Head of caudate nucleus (tissue), 42 donors: ENCODE results near the gene C19orf73.
A peak's percentile ranks its signal among the peaks of the same experiment; 100 is the strongest.
"Not testable (repeated sequence)": the region's sequence is repeated elsewhere in the genome, so short reads cannot be mapped to it uniquely, and the experiment has no call there.

Experiments
- DNase-seq, 42 donors: peaks; one replicate each; pipeline versions ENCODE4 v3.0.0 to v3.0.0-alpha.2; 2020 to 2021; ENCODE audit warnings: mixed read lengths in 7 of 42
- intact Hi-C: fragments of 100-400 bp; cut with DNase I; formaldehyde crosslinking; loops from one replicate; pipeline ENCODE4 v1.15.0; 2022

The C19orf73 gene

GRCh38 chr19:49127674-49128544 lies 9.0 kb upstream of the C19orf73 start:
- intact Hi-C loops: no loop called here
- peak; percentile 89 to 99 (median 97) for DNase-seq

GRCh38 chr19:49127225-49127624 lies 8.3 kb upstream of the C19orf73 start:
- DNase-seq, intact Hi-C loops: not testable (repeated sequence)

GRCh38 chr19:49126575-49126974 lies 7.6 kb upstream of the C19orf73 start:
- intact Hi-C loops: no loop called here
- no peak for DNase-seq

GRCh38 chr19:49125025-49125731 lies 6.2 kb upstream of the C19orf73 start:
- DNase-seq: no peak

GRCh38 chr19:49123285-49123684 lies 4.3 kb upstream of the C19orf73 start:
- DNase-seq, intact Hi-C loops: not testable (repeated sequence)

More at GRCh38 chr19:49125025-49125731, 6.2 kb upstream of the C19orf73 start:
- intact Hi-C loops: no loop called here

- DNase-seq, intact Hi-C loops: not testable (repeated sequence)
These were observed 2.9 kb upstream of the C19orf73 start for GRCh38 chr19:49121841-49122240.

GRCh38 chr19:49120868-49121267 lies 1.9 kb upstream of the C19orf73 start:
- intact Hi-C loops: no loop called here
- no peak for DNase-seq

GRCh38 chr19:49120325-49120683 lies 1.4 kb upstream of the C19orf73 start:
- peak in 2 of 42 donors; percentile 8 to 15 for DNase-seq
- intact Hi-C loops: no loop called here

GRCh38 chr19:49119411-49120324 lies 725 bp upstream of the C19orf73 start, which contains the start of gene PPFIA3:
Gene PPFIA3, plus strand, starts transcription at chr19:49119544. Its CDS starts 8,330 bp downstream, at chr19:49127874.
- intact Hi-C loops: no loop called here
- DNase-seq: peak in 37 of 42 donors; percentile 37 to 82 (median 62)

GRCh38 chr19:49117677-49118564 lies 1.0 kb downstream of the C19orf73 start:
- intact Hi-C loops: no loop called here
- DNase-seq: no peak

GRCh38 chr19:49116544-49116943 lies 2.4 kb downstream of the C19orf73 start:
- intact Hi-C loops: no loop called here
- DNase-seq: no peak

- intact Hi-C loops: no loop called here
- DNase-seq: peak; percentile 73 to 95 (median 87)
These were observed 4.1 kb downstream of the C19orf73 start for GRCh38 chr19:49114630-49115363.

GRCh38 chr19:49113762-49114629 lies 4.9 kb downstream of the C19orf73 start, which contains the start of gene LIN7B:
Gene LIN7B, plus strand, starts transcription at chr19:49114370. Its CDS starts 35 bp downstream, at chr19:49114405.
- intact Hi-C loops: no loop called here

GRCh38 chr19:49111218-49111998 lies 7.5 kb downstream of the C19orf73 start:
- no peak for DNase-seq
- intact Hi-C loops: no loop called here

More at GRCh38 chr19:49113762-49114629, 4.9 kb downstream of the C19orf73 start, which contains the start of gene LIN7B:
- DNase-seq: peak in 40 of 42 donors; percentile 34 to 86 (median 69)

- DNase-seq: no peak
- intact Hi-C loops: no loop called here
These were observed 8.4 kb downstream of the C19orf73 start for GRCh38 chr19:49110567-49110966.
